Panc1 (cell line): ENCODE data around the gene UBE2M. TPM values are rescaled to one million over a fixed set of nuclear protein-coding genes. Genes with fewer than 3 reads are reported as not detected.

Experiments
- ATAC-seq: fragments of 200-7000 bp; cut with Tn5 transposase; 2 replicates; pipeline ENCODE4 v1.9.1; 2020; ENCODE audit warnings: mild to moderate bottlenecking, moderate library complexity
- BruUV-seq: library from RNA; stranded (reverse); fragments of 400-500 nt; replicated peaks from 2 replicates; lab custom pipeline; 2021; lab: Mats Ljungman, UMichigan
- CTCF ChIA-PET: fragments of 300-600 bp; sonication (Branson Sonifier 250); formaldehyde crosslinking; loops from one replicate; lab custom pipeline; 2022; ENCODE audit warnings: antibody characterized with exemption; lab: Charles Lee
- POLR2A ChIA-PET: fragments of 300-600 bp; sonication (Branson Sonifier 250); formaldehyde crosslinking; loops from one replicate; lab custom pipeline; 2022; ENCODE audit warnings: antibody characterized with exemption; lab: Charles Lee
- DNase-seq: peaks from one replicate; pipeline ENCODE4 v3.0.0-alpha.2; 2010; ENCODE audit warnings: low read depth, low spot score
- H3K27ac ChIP-seq: 2 replicates; pipeline ENCODE4 v1.5.1; 2011; ENCODE audit warnings: mild to moderate bottlenecking, low read length, inconsistent platforms
- H3K27me3 ChIP-seq: fragments of 200-500 bp; sonication (Bioruptor generic); 2 replicates; pipeline ENCODE4 v1.6.0; 2014; ENCODE audit warnings: low read length, inconsistent platforms; ENCODE audit not compliant: control insufficient read depth, insufficient read depth
- H3K36me3 ChIP-seq: fragments of 200-500 bp; sonication (Bioruptor generic); 2 replicates; pipeline ENCODE4 v1.5.1; 2014; ENCODE audit warnings: inconsistent platforms, mild to moderate bottlenecking, low read length, moderate library complexity; ENCODE audit not compliant: control insufficient read depth, insufficient read depth
- H3K4me1 ChIP-seq: 2 replicates; pipeline ENCODE4 v1.5.1; 2011; ENCODE audit warnings: inconsistent platforms, mild to moderate bottlenecking, low read length, moderate library complexity; ENCODE audit not compliant: control insufficient read depth, insufficient read depth
- H3K4me3 ChIP-seq, 2 experiments: 2 replicates each; pipeline ENCODE4 v1.5.1; 2011 to 2012; ENCODE audit warnings: low read depth in 2 of 2, low read length in 2 of 2, mild to moderate bottlenecking in 2 of 2, inconsistent platforms in 1 of 2, moderate library complexity in 1 of 2
- H3K9me3 ChIP-seq: fragments of 200-500 bp; sonication (Bioruptor generic); 2 replicates; pipeline ENCODE4 v1.5.1; 2014; ENCODE audit warnings: low read depth, mild to moderate bottlenecking, inconsistent platforms, low read length, moderate library complexity; ENCODE audit not compliant: control insufficient read depth, insufficient read depth
- CTCF ChIP-seq: fragments of 450-650 bp; IDR thresholded peaks from 2 replicates; pipeline ENCODE4 v1.5.1; 2017; ENCODE audit warnings: mild to moderate bottlenecking
- POLR2AphosphoS5 ChIP-seq: IDR thresholded peaks from 2 replicates; pipeline ENCODE4 v1.6.1; 2012; ENCODE audit warnings: mild to moderate bottlenecking, low read depth, low read length, moderate library complexity
- REST ChIP-seq, 2 experiments: IDR thresholded peaks; 2 replicates each; pipeline ENCODE4 v1.6.1; 2011 to 2012; ENCODE audit warnings: low read depth in 2 of 2, control low read depth in 1 of 2, low read length in 1 of 2, mild to moderate bottlenecking in 1 of 2, moderate library complexity in 1 of 2; ENCODE audit not compliant: insufficient read depth in 1 of 2
- SIN3A ChIP-seq: IDR thresholded peaks from 2 replicates; pipeline ENCODE4 v1.6.1; 2012; ENCODE audit warnings: low read depth, mild to moderate bottlenecking, low read length, moderate library complexity, borderline replicate concordance; ENCODE audit not compliant: insufficient read depth
- TCF7L2 ChIP-seq: IDR thresholded peaks from 2 replicates; pipeline ENCODE4 v1.6.1; 2011; ENCODE audit warnings: mild to moderate bottlenecking, low read depth, low read length, inconsistent platforms
- in situ Hi-C: cut with HindIII; loops from 2 replicates; pipeline ENCODE4 v1.10.0; 2016; ENCODE audit warnings: low sequenced_read_pairs, low pct_unique_long_range_greater_than_20kb
- intact Hi-C: fragments of 100-400 bp; cut with micrococcal nuclease; formaldehyde crosslinking; loops from one replicate; pipeline ENCODE4 v1.10.0; 2022; ENCODE audit not compliant: unreplicated experiment
- total RNA-seq: library from RNA; stranded (reverse); gene quantifications from one replicate; pipeline ENCODE4 v1.2.1, GENCODE V29; 2021; ENCODE audit not compliant: unreplicated experiment

The UBE2M gene
- total RNA-seq, 1 experiment from 2014 or later = 189 TPM

GRCh38 chr19:58518256-58519086, 39.9 kb downstream of the UBE2M start:
- Histone ChIP-seq H3K9me3 (no peaks in the 10 kb centered on the region), H3K27ac (peak overlapping the region; percentile 99), H3K27me3 (no peaks in the 10 kb centered on the region), H3K4me1 (peaks cover 37% of the 10 kb centered on the region), H3K36me3 (peaks cover 3% of the 10 kb centered on the region; the same call in 1 of the 2 replicates), H3K4me3 (peak overlapping the region; percentile 72 to 98)
- ChIA-PET CTCF (interaction anchor here (0.5 to 3.0 kb wide), 2 partner anchors 16 to 25 kb away, joined by 3 to 11 read pairs; partner anchors contain the start of gene TRIM28), POLR2A (interaction anchor here (0.6 to 1.6 kb wide), 2 partner anchors 25 to 671 kb away, joined by 4 to 7 read pairs; partner anchors contain the start of gene TRIM28)
- no TSS peak for BruUV-seq
- ATAC-seq (no peak), DNase-seq (no peak)
- intact Hi-C loops = loop anchor here (1.0 kb wide), 1 partner anchor 37 kb away; the partner anchor contains the start of gene CHMP2A
- in situ Hi-C loops = no loop called here
- no peak for TF ChIP-seq CTCF
- no peak for TF ChIP-seq POLR2AphosphoS5
- TF ChIP-seq SIN3A = no peak
- TF ChIP-seq TCF7L2 = no peak
- TF ChIP-seq REST (IDR thresholded peaks at IDR 0.05; ENCODE audit: insufficient read depth in 1 of 2, low read depth in 2 of 2, low read length in 1 of 2) = no peak

- no peak overlapping the region; the same call in 1 of the 2 replicates for H3K27ac ChIP-seq
- DNase-seq (no peak), ATAC-seq (no peak)
- no peak overlapping the region for H3K4me3 ChIP-seq
- CTCF ChIA-PET = no interaction called here
- H3K4me1 ChIP-seq = peaks cover 38% of the 10 kb centered on the region
- H3K36me3 ChIP-seq = peaks cover 3% of the 10 kb centered on the region; the same call in 1 of the 2 replicates
- in situ Hi-C loops (no loop called here), intact Hi-C loops (no loop called here)
- H3K9me3 ChIP-seq = no peaks in the 10 kb centered on the region
- BruUV-seq = no TSS peak
- POLR2A ChIA-PET = no interaction called here
- no peaks in the 10 kb centered on the region for H3K27me3 ChIP-seq
- TF ChIP-seq REST (IDR thresholded peaks at IDR 0.05; ENCODE audit: insufficient read depth in 1 of 2, low read depth in 2 of 2, low read length in 1 of 2) (no peak), CTCF (peak; percentile 77), TCF7L2 (no peak)
Observed at GRCh38 chr19:58516964-58517833, 41.2 kb downstream of the UBE2M start.
